H9 (cell line): ENCODE data around the gene CCNL1. TPM values are rescaled to one million over a fixed set of nuclear protein-coding genes. Genes with fewer than 3 reads are reported as not detected.

Experiments used
- DNase-seq: peaks from one replicate; pipeline ENCODE4 v3.0.0-alpha.2; 2017
- H2AFZ ChIP-seq: one replicate; pipeline ENCODE4 v1.6.1; 2013; ENCODE audit warnings: mild to moderate bottlenecking, low read length, control low read depth, moderate library complexity
- H2AK5ac ChIP-seq: 2 replicates; pipeline ENCODE4 v1.6.1; 2013; ENCODE audit warnings: low read length, control low read depth, mixed read lengths; ENCODE audit not compliant: insufficient read length
- H2BK120ac ChIP-seq: one replicate; pipeline ENCODE4 v1.6.1; 2013; ENCODE audit warnings: low read depth, mild to moderate bottlenecking, low read length, control low read depth, inconsistent platforms; ENCODE audit not compliant: poor library complexity, severe bottlenecking
- H2BK12ac ChIP-seq: 2 replicates; pipeline ENCODE4 v1.6.1; 2013; ENCODE audit warnings: low read length, control low read depth, mixed read lengths, low read depth; ENCODE audit not compliant: insufficient read length
- H2BK15ac ChIP-seq: 2 replicates; pipeline ENCODE4 v1.6.1; 2013; ENCODE audit warnings: low read depth, low read length, control low read depth
- H2BK20ac ChIP-seq: one replicate; pipeline ENCODE4 v1.6.1; 2013; ENCODE audit warnings: low read depth, mild to moderate bottlenecking, low read length, control low read depth, inconsistent platforms; ENCODE audit not compliant: poor library complexity, severe bottlenecking
- H2BK5ac ChIP-seq: 2 replicates; pipeline ENCODE4 v1.6.1; 2013; ENCODE audit warnings: low read length, control low read depth, mixed read lengths; ENCODE audit not compliant: insufficient read length
- H3K14ac ChIP-seq: 2 replicates; pipeline ENCODE4 v1.6.1; 2013; ENCODE audit warnings: low read length, control low read depth; ENCODE audit not compliant: insufficient read depth
- H3K18ac ChIP-seq: 2 replicates; pipeline ENCODE4 v1.6.1; 2013; ENCODE audit warnings: low read depth, mild to moderate bottlenecking, mixed read lengths, low read length, control low read depth; ENCODE audit not compliant: insufficient read length
- H3K23ac ChIP-seq: 2 replicates; pipeline ENCODE4 v1.6.1; 2013; ENCODE audit warnings: low read length, control low read depth, mixed read lengths, low read depth; ENCODE audit not compliant: insufficient read length
- H3K23me2 ChIP-seq: 2 replicates; pipeline ENCODE4 v1.6.1; 2013; ENCODE audit warnings: low read depth, mild to moderate bottlenecking, mixed read lengths, low read length, control low read depth; ENCODE audit not compliant: insufficient read length, poor library complexity, severe bottlenecking
- H3K27ac ChIP-seq: 2 replicates; pipeline ENCODE4 v1.5.1; 2013; ENCODE audit warnings: low read length, control low read depth, mixed read lengths, low read depth; ENCODE audit not compliant: insufficient read length
- H3K27me3 ChIP-seq: 2 replicates; pipeline ENCODE4 v1.6.1; 2013; ENCODE audit warnings: low read length, control low read depth, inconsistent platforms; ENCODE audit not compliant: insufficient read depth
- H3K4ac ChIP-seq: 2 replicates; pipeline ENCODE4 v1.6.1; 2013; ENCODE audit warnings: low read depth, mild to moderate bottlenecking, control low read depth, inconsistent platforms, low read length, moderate library complexity
- H3K4me1 ChIP-seq: 2 replicates; pipeline ENCODE4 v1.6.1; 2013; ENCODE audit warnings: low read length, control low read depth, inconsistent platforms; ENCODE audit not compliant: insufficient read depth
- H3K4me2 ChIP-seq: 2 replicates; pipeline ENCODE4 v1.6.1; 2013; ENCODE audit warnings: low read length, control low read depth, mixed read lengths; ENCODE audit not compliant: insufficient read length, insufficient read depth
- H3K56ac ChIP-seq: 2 replicates; pipeline ENCODE4 v1.6.1; 2013; ENCODE audit warnings: low read depth, mild to moderate bottlenecking, mixed read lengths, low read length, control low read depth; ENCODE audit not compliant: insufficient read length
- H3K79me1 ChIP-seq: 2 replicates; pipeline ENCODE4 v1.6.1; 2013; ENCODE audit warnings: low read depth, mild to moderate bottlenecking, moderate library complexity, low read length, control low read depth, inconsistent platforms; ENCODE audit not compliant: insufficient read depth, poor library complexity, severe bottlenecking
- H3K79me2 ChIP-seq: 2 replicates; pipeline ENCODE4 v1.6.1; 2013; ENCODE audit warnings: low read length, control low read depth, inconsistent platforms; ENCODE audit not compliant: insufficient read depth
- H3K9ac ChIP-seq: 2 replicates; pipeline ENCODE4 v1.6.1; 2013; ENCODE audit warnings: low read length, control low read depth, mixed read lengths; ENCODE audit not compliant: insufficient read length; ENCODE audit errors: extremely low read depth
- H3K9me3 ChIP-seq: one replicate; pipeline ENCODE4 v1.6.1; 2013; ENCODE audit warnings: low read depth, low read length, inconsistent platforms; ENCODE audit not compliant: control insufficient read depth
- H3T11ph ChIP-seq: one replicate; pipeline ENCODE4 v1.6.1; 2013; ENCODE audit warnings: mild to moderate bottlenecking, low read length, control low read depth, inconsistent platforms
- H4K20me1 ChIP-seq: one replicate; pipeline ENCODE4 v1.6.1; 2013; ENCODE audit not compliant: control insufficient read depth, insufficient read length, insufficient read depth
- H4K5ac ChIP-seq: 2 replicates; pipeline ENCODE4 v1.6.1; 2013; ENCODE audit warnings: low read depth, mild to moderate bottlenecking, mixed read lengths, low read length, control low read depth; ENCODE audit not compliant: insufficient read length
- H4K8ac ChIP-seq: replicated peaks from 2 replicates; pipeline ENCODE4 v1.6.1; 2013; ENCODE audit warnings: low read length, control low read depth, mixed read lengths, low read depth; ENCODE audit not compliant: insufficient read length
- H4K91ac ChIP-seq: 2 replicates; pipeline ENCODE4 v1.6.1; 2013; ENCODE audit warnings: low read depth, mild to moderate bottlenecking, moderate library complexity, mixed read lengths, low read length, control low read depth; ENCODE audit not compliant: insufficient read length
- H3K27ac Mint-ChIP-seq, 3 experiments: 2 replicates in 2 of 3; 3 replicates in 1 of 3; pipeline ENCODE4 v1.8.0; 2020 to 2021; ENCODE audit warnings: mixed read lengths in 3 of 3, mild to moderate bottlenecking in 1 of 3, moderate library complexity in 1 of 3
- H3K27me3 Mint-ChIP-seq: 2 replicates; pipeline ENCODE4 v1.8.0; 2021; ENCODE audit warnings: low read depth, mild to moderate bottlenecking, moderate library complexity, mixed read lengths
- H3K36me3 Mint-ChIP-seq, 3 experiments: 2 replicates in 2 of 3; 3 replicates in 1 of 3; pipeline ENCODE4 v1.8.0; 2020 to 2021; ENCODE audit warnings: low read depth in 3 of 3, mixed read lengths in 3 of 3; ENCODE audit not compliant: insufficient read depth in 1 of 3
- H3K4me1 Mint-ChIP-seq, 2 experiments: 2 replicates each; pipeline ENCODE4 v1.8.0; 2020; ENCODE audit warnings: mixed read lengths in 2 of 2
- H3K4me3 Mint-ChIP-seq, 2 experiments: 2 replicates in 1 of 2; 3 replicates in 1 of 2; pipeline ENCODE4 v1.8.0; 2020 to 2021; ENCODE audit warnings: mild to moderate bottlenecking in 2 of 2, mixed read lengths in 2 of 2, moderate library complexity in 1 of 2
- H3K9me3 Mint-ChIP-seq, 2 experiments: 2 replicates in 1 of 2; 3 replicates in 1 of 2; pipeline ENCODE4 v1.8.0; 2020; ENCODE audit warnings: mild to moderate bottlenecking in 2 of 2, mixed read lengths in 2 of 2, moderate library complexity in 1 of 2
- WGBS: extraction: QIAGEN DNeasy Blood & Tissue Kit; methylation state at CpG from one replicate; pipeline ENCODE4 v1.1.7; 2013; ENCODE audit warnings: missing lambda C conversion rate, low lambda C conversion rate, mixed read lengths; ENCODE audit not compliant: insufficient read length; ENCODE audit errors: extremely low coverage; 5-methylcytosine and 5-hydroxymethylcytosine counted together
- total RNA-seq: library from RNA; stranded (reverse); gene quantifications from 2 replicates; pipeline ENCODE4 v1.2.1, GENCODE V29; 2021
- TF ChIP-seq, protein P1 (sequence below): fragments of 200-600 bp; sonication (generic); conservative IDR thresholded peaks from 3 replicates; pipeline ENCODE4 v1.8.0; 2021; ENCODE audit warnings: antibody characterized with exemption, mild to moderate bottlenecking

The CCNL1 gene
- total RNA-seq, 1 experiment from 2014 or later: 103 TPM

DNA sequence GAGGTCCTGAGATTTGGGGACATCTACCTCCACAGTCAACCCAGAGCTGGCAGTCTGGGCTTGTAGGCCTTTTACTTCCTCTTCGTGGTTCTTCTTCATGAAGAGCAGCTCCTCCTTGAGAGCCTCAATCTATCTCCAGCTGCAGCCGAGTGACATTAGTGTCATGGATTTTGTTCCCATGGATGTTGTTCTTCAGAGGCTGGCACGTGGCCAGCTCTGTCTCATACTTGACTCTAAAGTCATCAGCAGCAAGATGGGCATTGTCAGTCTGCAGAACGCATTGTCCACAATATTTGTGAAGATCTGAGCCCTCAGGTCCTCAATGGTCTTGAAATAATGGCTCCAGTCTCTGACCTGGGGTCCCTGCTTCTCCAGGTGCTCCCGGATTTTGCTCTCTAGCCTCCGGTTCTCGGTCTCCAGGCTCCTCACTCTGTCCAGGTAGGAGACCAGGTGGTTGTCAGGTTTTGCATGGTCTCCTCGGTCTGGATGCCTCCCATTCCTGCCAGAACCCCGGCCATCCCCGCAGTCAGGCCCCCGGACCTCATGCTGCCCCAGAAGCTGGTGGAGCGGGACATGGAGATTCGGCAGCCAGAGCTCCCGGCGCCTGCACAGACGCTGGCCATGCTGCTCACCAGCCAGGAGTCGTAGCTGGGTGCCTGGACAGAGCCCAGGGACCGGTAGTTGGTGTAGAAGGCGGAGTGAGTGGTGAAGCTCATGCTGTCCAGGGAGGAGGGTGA lies 3.4 kb upstream of the CCNL1 start:
- no peak overlapping the region for H3K27ac ChIP-seq
- no peaks in the 10 kb centered on the region for H3K27me3 ChIP-seq
- no peaks in the 10 kb centered on the region for H3K79me1 ChIP-seq
- H2BK120ac ChIP-seq: no peak overlapping the region
- Mint-ChIP-seq H3K9me3 (no peaks in the 10 kb centered on the region), H3K4me1 (peaks cover 12 to 14% of the 10 kb centered on the region in 2 experiments), H3K27ac (no peak overlapping the region; a peak in 1 of 7 replicates), H3K4me3 (no peak overlapping the region), H3K27me3 (no peaks in the 10 kb centered on the region), H3K36me3 (peaks cover 10 to 11% (median 11%) of the 10 kb centered on the region in 3 experiments)
- peaks cover 4% of the 10 kb centered on the region for H3K23me2 ChIP-seq
- TF ChIP-seq, protein P1, sequence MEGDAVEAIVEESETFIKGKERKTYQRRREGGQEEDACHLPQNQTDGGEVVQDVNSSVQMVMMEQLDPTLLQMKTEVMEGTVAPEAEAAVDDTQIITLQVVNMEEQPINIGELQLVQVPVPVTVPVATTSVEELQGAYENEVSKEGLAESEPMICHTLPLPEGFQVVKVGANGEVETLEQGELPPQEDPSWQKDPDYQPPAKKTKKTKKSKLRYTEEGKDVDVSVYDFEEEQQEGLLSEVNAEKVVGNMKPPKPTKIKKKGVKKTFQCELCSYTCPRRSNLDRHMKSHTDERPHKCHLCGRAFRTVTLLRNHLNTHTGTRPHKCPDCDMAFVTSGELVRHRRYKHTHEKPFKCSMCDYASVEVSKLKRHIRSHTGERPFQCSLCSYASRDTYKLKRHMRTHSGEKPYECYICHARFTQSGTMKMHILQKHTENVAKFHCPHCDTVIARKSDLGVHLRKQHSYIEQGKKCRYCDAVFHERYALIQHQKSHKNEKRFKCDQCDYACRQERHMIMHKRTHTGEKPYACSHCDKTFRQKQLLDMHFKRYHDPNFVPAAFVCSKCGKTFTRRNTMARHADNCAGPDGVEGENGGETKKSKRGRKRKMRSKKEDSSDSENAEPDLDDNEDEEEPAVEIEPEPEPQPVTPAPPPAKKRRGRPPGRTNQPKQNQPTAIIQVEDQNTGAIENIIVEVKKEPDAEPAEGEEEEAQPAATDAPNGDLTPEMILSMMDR: no peak
- H3K14ac ChIP-seq: no peak overlapping the region
- no peaks in the 10 kb centered on the region for H3K4me1 ChIP-seq
- DNase-seq: no peak
- no peak overlapping the region for H3K56ac ChIP-seq
- no peak overlapping the region for H4K91ac ChIP-seq
- H4K5ac ChIP-seq: no peak overlapping the region
- H3K79me2 ChIP-seq: peaks cover 9% of the 10 kb centered on the region; the same call in 1 of the 2 replicates
- H3K18ac ChIP-seq: no peak overlapping the region
- no peaks in the 10 kb centered on the region for H4K20me1 ChIP-seq
- H3K9ac ChIP-seq: no peak overlapping the region
- no peak overlapping the region for H3K4ac ChIP-seq
- H3T11ph ChIP-seq: no peak overlapping the region
- no CpG with 5 or more reads among the region's 19 CpGs for WGBS
- H2AK5ac ChIP-seq: no peak overlapping the region
- H3K9me3 ChIP-seq: no peaks in the 10 kb centered on the region
- no peak overlapping the region for H4K8ac ChIP-seq
- no peak overlapping the region for H3K23ac ChIP-seq
- H2BK15ac ChIP-seq: no peak overlapping the region
- no peak overlapping the region for H2AFZ ChIP-seq
- H2BK20ac ChIP-seq: no peak overlapping the region
- H2BK12ac ChIP-seq: no peak overlapping the region
- H3K4me2 ChIP-seq: no peak overlapping the region
- no peak overlapping the region for H2BK5ac ChIP-seq
